ENCODE measurements around the gene CFAP206. TPM values are rescaled to one million over a fixed set of nuclear protein-coding genes. Genes with fewer than 3 reads are reported as not detected.

The CFAP206 gene
- total RNA-seq, 1 experiment from 2014 or later = not detected

DNA sequence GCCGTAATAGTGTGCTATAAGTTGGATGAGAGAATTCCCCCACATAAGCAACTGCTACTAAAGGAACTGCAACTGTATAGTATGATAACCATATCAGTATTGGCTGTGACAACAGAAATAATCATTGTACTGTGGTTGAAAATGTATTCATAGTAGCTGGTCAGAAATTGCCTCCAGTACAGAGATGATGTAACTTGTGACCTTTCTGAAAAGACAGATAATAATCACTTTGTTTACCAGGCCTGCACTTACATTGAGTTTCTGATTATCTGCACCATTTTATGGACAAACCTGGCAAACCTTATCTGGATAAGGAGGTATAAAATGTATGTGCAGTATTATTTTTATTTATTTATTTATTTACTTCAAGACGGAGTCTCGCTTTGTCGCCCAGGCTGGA, 19.0 kb downstream of the CFAP206 start:
- Histone ChIP-seq H3K79me1 (ENCODE audit: insufficient read depth, low read depth, low read length, poor library complexity, severe bottlenecking) (no peaks in the 10 kb centered on the region), H4K91ac (ENCODE audit: insufficient read length, low read depth, low read length) (no peak overlapping the region), H3K56ac (ENCODE audit: insufficient read length, low read depth, low read length) (no peak overlapping the region), H2AFZ (ENCODE audit: low read length) (no peak overlapping the region), H3K4me1 (ENCODE audit: insufficient read depth, low read length) (no peaks in the 10 kb centered on the region), H2AK5ac (ENCODE audit: insufficient read length, low read length) (no peak overlapping the region), H3K79me2 (ENCODE audit: insufficient read depth, low read length) (no peaks in the 10 kb centered on the region), H3K4ac (ENCODE audit: low read depth, low read length) (no peak overlapping the region), H3K27ac (ENCODE audit: insufficient read length, low read depth, low read length) (no peak overlapping the region), H2BK12ac (ENCODE audit: insufficient read length, low read depth, low read length) (no peak overlapping the region), H3K23me2 (ENCODE audit: insufficient read length, low read depth, low read length, poor library complexity, severe bottlenecking) (no peaks in the 10 kb centered on the region), H4K5ac (ENCODE audit: insufficient read length, low read depth, low read length) (no peak overlapping the region), H2BK120ac (ENCODE audit: low read depth, low read length, poor library complexity, severe bottlenecking) (no peak overlapping the region), H3K18ac (ENCODE audit: insufficient read length, low read depth, low read length) (no peak overlapping the region), H3K4me2 (ENCODE audit: insufficient read depth, insufficient read length, low read length) (no peak overlapping the region), H4K20me1 (ENCODE audit: control insufficient read depth, insufficient read depth, insufficient read length) (no peaks in the 10 kb centered on the region), H3K9me3 (ENCODE audit: control insufficient read depth, low read depth, low read length) (no peaks in the 10 kb centered on the region), H2BK5ac (ENCODE audit: insufficient read length, low read length) (no peak overlapping the region), H3K23ac (ENCODE audit: insufficient read length, low read depth, low read length) (no peak overlapping the region), H3K14ac (ENCODE audit: insufficient read depth, low read length) (no peak overlapping the region), H3K9ac (ENCODE audit: extremely low read depth, insufficient read length, low read length) (no peak overlapping the region), H2BK15ac (ENCODE audit: low read depth, low read length) (no peak overlapping the region), H4K8ac (replicated peaks; ENCODE audit: insufficient read length, low read depth, low read length) (no peak overlapping the region), H2BK20ac (ENCODE audit: low read depth, low read length, poor library complexity, severe bottlenecking) (no peak overlapping the region), H3K27me3 (ENCODE audit: insufficient read depth, low read length) (no peaks in the 10 kb centered on the region), H3T11ph (ENCODE audit: low read length) (no peak overlapping the region)
- WGBS (ENCODE audit: extremely low coverage, insufficient read length, low lambda C conversion rate) = no CpG with 5 or more reads among the region's 4 CpGs
- no peak for DNase-seq
- peaks cover 0 to 3% of the 10 kb centered on the region in 2 experiments; a peak in 1 of 5 replicates for H3K9me3 Mint-ChIP-seq
- no peaks in the 10 kb centered on the region for H3K27me3 Mint-ChIP-seq (ENCODE audit: low read depth)
- TF ChIP-seq, protein P1, sequence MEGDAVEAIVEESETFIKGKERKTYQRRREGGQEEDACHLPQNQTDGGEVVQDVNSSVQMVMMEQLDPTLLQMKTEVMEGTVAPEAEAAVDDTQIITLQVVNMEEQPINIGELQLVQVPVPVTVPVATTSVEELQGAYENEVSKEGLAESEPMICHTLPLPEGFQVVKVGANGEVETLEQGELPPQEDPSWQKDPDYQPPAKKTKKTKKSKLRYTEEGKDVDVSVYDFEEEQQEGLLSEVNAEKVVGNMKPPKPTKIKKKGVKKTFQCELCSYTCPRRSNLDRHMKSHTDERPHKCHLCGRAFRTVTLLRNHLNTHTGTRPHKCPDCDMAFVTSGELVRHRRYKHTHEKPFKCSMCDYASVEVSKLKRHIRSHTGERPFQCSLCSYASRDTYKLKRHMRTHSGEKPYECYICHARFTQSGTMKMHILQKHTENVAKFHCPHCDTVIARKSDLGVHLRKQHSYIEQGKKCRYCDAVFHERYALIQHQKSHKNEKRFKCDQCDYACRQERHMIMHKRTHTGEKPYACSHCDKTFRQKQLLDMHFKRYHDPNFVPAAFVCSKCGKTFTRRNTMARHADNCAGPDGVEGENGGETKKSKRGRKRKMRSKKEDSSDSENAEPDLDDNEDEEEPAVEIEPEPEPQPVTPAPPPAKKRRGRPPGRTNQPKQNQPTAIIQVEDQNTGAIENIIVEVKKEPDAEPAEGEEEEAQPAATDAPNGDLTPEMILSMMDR (conservative IDR thresholded peaks at IDR 0.05) = no peak
- no peak overlapping the region for H3K4me3 Mint-ChIP-seq
- H3K4me1 Mint-ChIP-seq = no peaks in the 10 kb centered on the region
- no peak overlapping the region for H3K27ac Mint-ChIP-seq
- H3K36me3 Mint-ChIP-seq (ENCODE audit: insufficient read depth in 1 of 3, low read depth in 3 of 3) = no peaks in the 10 kb centered on the region

Data from H9 (cell line).